Stimulated activated CD4-positive, alpha-beta T cell treated with anti-CD3 and anti-CD28 coated beads, Interleukin-4, amount 100 ng/mL, for 1 hour (primary cell): Measurements from ENCODE around the gene DTX2.
A peak's percentile ranks its signal among the peaks of the same experiment; 100 is the strongest.
"Not testable (repeated sequence)": the region's sequence is repeated elsewhere in the genome, so short reads cannot be mapped to it uniquely, and the experiment has no call there.

ENCODE experiments used
- DNase-seq: peaks from one replicate; pipeline ENCODE4 v3.0.0-alpha.2; 2020

Gene DTX2

GRCh38 chr7:76445577-76446008 lies 15.9 kb upstream of the DTX2 start:
- not testable (repeated sequence) for DNase-seq

- not testable (repeated sequence) for DNase-seq
Observed at GRCh38 chr7:76457017-76457416, 4.5 kb upstream of the DTX2 start.

GRCh38 chr7:76458504-76458903 lies 3.0 kb upstream of the DTX2 start:
- not testable (repeated sequence) for DNase-seq

GRCh38 chr7:76460767-76461166 lies 742 bp upstream of the DTX2 start:
- DNase-seq: not testable (repeated sequence)

- not testable (repeated sequence) for DNase-seq
Observed at GRCh38 chr7:76462271-76462882, 868 bp downstream of the DTX2 start.

GRCh38 chr7:76464959-76465358 lies 3.5 kb downstream of the DTX2 start:
- not testable (repeated sequence) for DNase-seq

- not testable (repeated sequence) for DNase-seq
Observed at GRCh38 chr7:76465950-76466349, 4.4 kb downstream of the DTX2 start.

- DNase-seq: not testable (repeated sequence)
Observed at GRCh38 chr7:76467743-76468404, 6.4 kb downstream of the DTX2 start.

GRCh38 chr7:76471556-76472221 lies 10.2 kb downstream of the DTX2 start:
- not testable (repeated sequence) for DNase-seq

- not testable (repeated sequence) for DNase-seq
Observed at GRCh38 chr7:76473097-76473496, 11.6 kb downstream of the DTX2 start.

GRCh38 chr7:76476280-76476679 lies 14.8 kb downstream of the DTX2 start:
- DNase-seq: not testable (repeated sequence)

GRCh38 chr7:76476742-76477474 lies 15.4 kb downstream of the DTX2 start:
- not testable (repeated sequence) for DNase-seq

- not testable (repeated sequence) for DNase-seq
Observed at GRCh38 chr7:76479628-76480027, 18.1 kb downstream of the DTX2 start.

GRCh38 chr7:76480403-76481253 lies 19.1 kb downstream of the DTX2 start:
- DNase-seq: not testable (repeated sequence)

GRCh38 chr7:76482660-76483059 lies 21.2 kb downstream of the DTX2 start:
- DNase-seq: not testable (repeated sequence)

GRCh38 chr7:76483081-76483480 lies 21.6 kb downstream of the DTX2 start:
- DNase-seq: not testable (repeated sequence)

- not testable (repeated sequence) for DNase-seq
Observed at GRCh38 chr7:76484456-76484855, 22.9 kb downstream of the DTX2 start.

GRCh38 chr7:76485822-76486610 lies 24.5 kb downstream of the DTX2 start:
- not testable (repeated sequence) for DNase-seq

GRCh38 chr7:76486618-76487017 lies 25.1 kb downstream of the DTX2 start:
- peak; percentile 29 for DNase-seq

- not testable (repeated sequence) for DNase-seq
Observed at GRCh38 chr7:76487969-76488368, 26.5 kb downstream of the DTX2 start.

- DNase-seq: not testable (repeated sequence)
Observed at GRCh38 chr7:76492139-76492538, 30.6 kb downstream of the DTX2 start.
